ENCODE results near the gene MAMDC2.
"Not testable (repeated sequence)": the region's sequence is repeated elsewhere in the genome, so short reads cannot be mapped to it uniquely, and the experiment has no call there.

The MAMDC2 gene

GRCh38 chr9:70143394-70144130 is 99.9 kb downstream of the MAMDC2 start:
- DNase-seq, result no peak

- DNase-seq, result no peak
Measured at GRCh38 chr9:70144131-70144503, 100.5 kb downstream of the MAMDC2 start.

GRCh38 chr9:70145981-70146380 is 102.3 kb downstream of the MAMDC2 start:
- DNase-seq, result no peak

- no peak for DNase-seq
Measured at GRCh38 chr9:70147196-70147595, 103.5 kb downstream of the MAMDC2 start.

GRCh38 chr9:70147651-70148050 is 104.0 kb downstream of the MAMDC2 start:
- DNase-seq, result no peak

- no peak for DNase-seq
Measured at GRCh38 chr9:70152350-70152749, 108.7 kb downstream of the MAMDC2 start.

GRCh38 chr9:70156729-70157128 is 113.1 kb downstream of the MAMDC2 start:
- no peak for DNase-seq

GRCh38 chr9:70159630-70160029 is 116.0 kb downstream of the MAMDC2 start:
- DNase-seq, result no peak

- no peak for DNase-seq
Measured at GRCh38 chr9:70160686-70161600, 117.3 kb downstream of the MAMDC2 start.

GRCh38 chr9:70165006-70165602 is 121.5 kb downstream of the MAMDC2 start:
- DNase-seq, result no peak

- no peak for DNase-seq
Measured at GRCh38 chr9:70168521-70168920, 124.9 kb downstream of the MAMDC2 start.

- no peak for DNase-seq
Measured at GRCh38 chr9:70169222-70169621, 125.6 kb downstream of the MAMDC2 start.

GRCh38 chr9:70170151-70170790 is 126.6 kb downstream of the MAMDC2 start:
- DNase-seq, result no peak

GRCh38 chr9:70172532-70172931 is 128.9 kb downstream of the MAMDC2 start:
- no peak for DNase-seq

- DNase-seq, result no peak
Measured at GRCh38 chr9:70177121-70177520, 133.5 kb downstream of the MAMDC2 start.

- no peak for DNase-seq
Measured at GRCh38 chr9:70192707-70193106, 149.1 kb downstream of the MAMDC2 start.

- no peak for DNase-seq
Measured at GRCh38 chr9:70195456-70195855, 151.8 kb downstream of the MAMDC2 start.

- DNase-seq, result no peak
Measured at GRCh38 chr9:70197216-70198044, 153.8 kb downstream of the MAMDC2 start.

GRCh38 chr9:70204743-70205142 is 161.1 kb downstream of the MAMDC2 start:
- DNase-seq, result not testable (repeated sequence)

GRCh38 chr9:70205366-70206020 is 161.8 kb downstream of the MAMDC2 start:
- no peak for DNase-seq

GRCh38 chr9:70217029-70217428 is 173.4 kb downstream of the MAMDC2 start:
- DNase-seq, result no peak

- no peak for DNase-seq
Measured at GRCh38 chr9:70218767-70219166, 175.1 kb downstream of the MAMDC2 start.

Data from hematopoietic multipotent progenitor cell treated with erythropoietin and hydrocortisone succinate and interleukin-3 and kit ligand, for 4 days (in vitro differentiated cells).